ENCODE data around the gene FLYWCH1.
A peak's percentile ranks its signal among the peaks of the same experiment; 100 is the strongest.

The FLYWCH1 gene

DNA sequence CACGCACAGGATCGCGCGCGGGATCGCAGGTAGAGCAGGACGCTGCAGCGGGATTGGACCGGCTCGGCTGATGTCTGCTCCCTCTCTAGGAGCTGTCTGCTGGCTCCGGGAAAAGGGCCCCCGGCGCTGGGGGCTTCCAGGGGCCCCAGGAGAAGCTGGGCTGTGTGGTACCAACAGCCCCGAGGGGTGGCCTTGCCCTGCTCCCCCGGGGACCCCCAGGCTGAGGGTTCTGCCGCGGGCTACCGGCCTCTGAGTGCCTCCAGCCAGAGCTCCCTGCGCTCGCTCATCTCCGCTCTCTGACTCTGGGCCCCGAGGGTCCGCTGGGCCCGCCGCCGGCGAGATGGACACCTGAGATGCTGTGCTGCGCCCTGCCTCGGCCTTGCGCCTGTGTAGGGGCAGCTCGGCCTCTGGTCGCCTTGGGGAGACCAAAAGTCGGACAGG lies 56.0 kb downstream of the FLYWCH1 start:
- DNase-seq (ENCODE audit: extremely low read depth in 1 of 2, low read depth in 1 of 2) = no peak

DNA sequence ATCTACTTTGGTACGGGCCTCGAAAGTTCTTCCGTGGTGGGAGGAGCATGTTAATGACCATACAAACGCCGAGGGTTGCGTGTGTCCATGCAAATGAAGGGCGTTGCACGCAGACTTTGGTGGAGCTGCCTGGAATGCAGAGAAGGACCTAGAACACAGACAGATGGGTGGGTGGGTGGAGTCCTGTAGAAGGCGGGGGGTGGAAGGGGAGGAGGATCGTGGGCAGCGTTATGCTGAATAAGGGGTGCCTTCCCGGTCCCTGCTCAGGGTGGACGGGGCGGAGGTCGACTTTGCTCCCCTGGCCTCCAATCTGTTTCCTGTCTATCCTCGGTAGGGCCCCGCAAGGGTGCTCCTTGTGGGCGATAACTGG lies 56.6 kb downstream of the FLYWCH1 start:
- no peak for DNase-seq (ENCODE audit: extremely low read depth in 1 of 2, low read depth in 1 of 2)

DNA sequence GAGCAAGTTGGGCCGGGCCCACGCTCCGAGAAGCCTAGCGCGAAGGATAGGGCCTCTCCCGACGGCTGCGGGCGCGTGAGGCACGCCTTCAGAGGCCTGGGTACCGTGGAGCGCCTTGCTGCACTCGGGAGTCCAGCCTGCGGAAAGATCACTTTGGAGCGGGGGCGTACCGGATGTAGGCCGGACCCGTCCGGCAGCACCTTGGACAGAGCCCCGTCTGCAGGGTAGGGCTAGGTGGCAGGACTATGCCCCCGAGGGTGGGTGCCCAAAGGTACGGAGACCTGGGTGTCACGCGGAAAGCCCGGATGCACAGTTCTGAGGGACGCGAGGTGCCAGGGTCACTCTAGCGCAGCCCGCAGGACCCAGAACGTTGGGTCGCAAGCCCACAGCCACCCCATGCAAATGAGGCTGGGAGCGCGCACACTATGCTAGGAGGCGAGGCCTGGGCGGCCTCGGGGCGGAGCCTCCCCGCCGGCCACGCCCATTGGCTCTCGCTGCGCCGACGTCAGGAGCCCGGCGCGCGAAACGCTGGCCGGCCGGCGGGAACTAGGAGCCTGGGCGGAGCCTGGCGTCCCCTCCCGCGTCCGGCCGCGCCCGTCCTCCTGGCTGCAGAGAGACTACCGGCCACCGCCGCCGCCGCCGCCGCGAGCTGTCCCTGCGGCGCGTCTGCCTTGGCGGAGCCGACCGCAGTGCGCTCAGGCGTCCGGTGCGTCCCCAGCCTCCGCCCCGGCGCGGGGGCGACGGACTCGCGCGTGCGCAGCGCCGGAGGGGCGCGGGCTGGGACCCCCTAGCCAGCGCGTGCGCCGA lies 57.2 kb downstream of the FLYWCH1 start, which contains the start of gene PAQR4:
Gene PAQR4, plus strand, starts transcription at position 611 of the 807 bp plus-strand sequence. CDS start 327 bp downstream, outside the sequence.
- DNase-seq (ENCODE audit: extremely low read depth in 1 of 2, low read depth in 1 of 2) = peak in 1 of 2 donors; percentile 65

DNA sequence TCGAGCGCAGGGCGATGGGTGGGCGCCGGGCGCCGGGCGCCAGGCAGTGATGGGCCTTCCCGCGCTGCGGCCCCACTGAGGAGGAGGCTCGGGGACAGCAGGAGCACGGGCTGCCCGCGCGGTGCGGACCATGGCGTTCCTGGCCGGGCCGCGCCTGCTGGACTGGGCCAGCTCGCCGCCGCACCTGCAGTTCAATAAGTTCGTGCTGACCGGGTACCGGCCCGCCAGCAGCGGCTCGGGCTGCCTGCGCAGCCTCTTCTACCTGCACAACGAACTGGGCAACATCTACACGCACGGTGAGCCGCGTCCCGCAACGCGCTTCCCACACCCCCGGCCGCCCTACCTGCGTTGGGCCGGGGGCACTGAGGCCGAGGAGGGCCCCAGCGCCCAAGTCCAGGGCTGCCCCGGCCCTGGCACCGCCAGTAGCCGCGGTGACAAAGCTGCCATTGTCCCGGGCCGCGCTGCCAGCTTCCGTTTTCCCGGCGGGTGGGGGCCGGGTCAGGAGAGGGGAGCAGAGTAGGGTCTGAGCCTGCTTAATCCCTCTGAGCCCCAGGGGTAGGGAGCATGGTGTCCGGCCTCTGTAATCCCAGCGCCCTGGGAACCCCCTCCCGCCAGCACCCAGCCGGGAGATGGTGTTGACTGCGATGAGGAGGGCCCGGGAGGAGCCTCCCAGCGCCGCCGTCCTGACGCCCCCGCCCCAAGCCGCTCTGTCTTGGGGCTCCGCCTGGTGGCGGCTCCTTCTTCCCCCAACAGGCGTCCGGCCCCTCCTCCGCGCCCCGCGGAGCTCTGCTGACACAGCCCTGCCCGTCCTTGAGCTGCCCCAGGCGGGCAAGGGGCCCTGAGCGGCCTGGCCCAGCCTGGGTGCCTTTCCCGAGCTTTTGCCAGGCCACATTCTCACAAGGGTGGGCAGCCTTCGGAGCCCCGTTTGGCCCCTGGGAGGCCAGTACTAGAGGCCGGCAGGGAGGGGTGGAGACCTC lies 58.1 kb downstream of the FLYWCH1 start:
- peak in 1 of 2 donors; percentile 42 for DNase-seq (ENCODE audit: extremely low read depth in 1 of 2, low read depth in 1 of 2)

DNA sequence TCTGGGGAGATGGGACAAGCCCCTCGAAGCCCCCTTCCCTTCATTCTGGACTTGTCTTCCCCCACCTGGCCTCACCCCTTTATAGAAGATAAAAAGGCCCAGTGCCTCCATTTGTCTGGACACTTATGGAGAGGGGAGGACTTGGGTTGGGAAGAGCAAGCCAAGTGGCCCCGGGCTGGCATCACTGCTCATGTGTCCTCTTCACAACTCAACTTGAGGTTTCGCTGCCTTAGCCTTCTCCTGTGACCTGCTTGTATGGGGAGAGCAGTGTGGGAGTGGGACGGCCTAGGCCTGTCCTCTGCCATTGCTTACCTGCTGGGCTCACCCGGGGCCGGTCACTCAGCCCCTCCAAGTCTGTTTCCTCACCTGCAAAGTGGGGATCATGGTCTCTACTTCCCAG lies 58.8 kb downstream of the FLYWCH1 start:
- no peak for DNase-seq (ENCODE audit: extremely low read depth in 1 of 2, low read depth in 1 of 2)

DNA sequence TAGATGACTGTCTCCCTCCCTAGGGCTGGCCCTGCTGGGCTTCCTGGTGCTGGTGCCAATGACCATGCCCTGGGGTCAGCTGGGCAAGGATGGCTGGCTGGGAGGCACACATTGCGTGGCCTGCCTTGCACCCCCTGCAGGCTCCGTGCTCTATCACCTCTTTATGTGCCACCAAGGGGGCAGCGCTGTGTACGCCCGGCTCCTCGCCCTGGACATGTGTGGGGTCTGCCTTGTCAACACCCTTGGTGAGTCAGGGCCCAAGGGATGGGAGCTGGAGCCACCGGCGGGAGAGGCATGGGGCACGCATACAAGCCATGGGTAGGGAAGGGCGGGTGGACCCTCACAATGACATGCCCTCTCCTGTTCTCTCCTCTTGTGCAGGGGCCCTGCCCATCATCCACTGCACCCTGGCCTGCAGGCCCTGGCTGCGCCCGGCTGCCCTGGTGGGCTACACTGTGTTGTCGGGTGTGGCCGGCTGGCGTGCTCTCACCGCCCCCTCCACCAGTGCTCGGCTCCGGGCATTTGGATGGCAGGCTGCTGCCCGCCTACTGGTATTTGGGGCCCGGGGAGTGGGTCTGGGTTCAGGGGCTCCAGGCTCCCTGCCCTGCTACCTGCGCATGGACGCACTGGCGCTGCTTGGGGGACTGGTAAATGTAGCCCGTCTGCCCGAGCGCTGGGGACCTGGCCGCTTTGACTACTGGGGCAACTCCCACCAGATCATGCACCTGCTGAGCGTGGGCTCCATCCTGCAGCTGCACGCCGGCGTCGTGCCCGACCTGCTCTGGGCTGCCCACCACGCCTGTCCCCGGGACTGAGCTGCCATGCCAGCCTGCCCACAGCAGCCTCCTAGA lies 59.6 kb downstream of the FLYWCH1 start:
- no peak for DNase-seq (ENCODE audit: extremely low read depth in 1 of 2, low read depth in 1 of 2)

DNA sequence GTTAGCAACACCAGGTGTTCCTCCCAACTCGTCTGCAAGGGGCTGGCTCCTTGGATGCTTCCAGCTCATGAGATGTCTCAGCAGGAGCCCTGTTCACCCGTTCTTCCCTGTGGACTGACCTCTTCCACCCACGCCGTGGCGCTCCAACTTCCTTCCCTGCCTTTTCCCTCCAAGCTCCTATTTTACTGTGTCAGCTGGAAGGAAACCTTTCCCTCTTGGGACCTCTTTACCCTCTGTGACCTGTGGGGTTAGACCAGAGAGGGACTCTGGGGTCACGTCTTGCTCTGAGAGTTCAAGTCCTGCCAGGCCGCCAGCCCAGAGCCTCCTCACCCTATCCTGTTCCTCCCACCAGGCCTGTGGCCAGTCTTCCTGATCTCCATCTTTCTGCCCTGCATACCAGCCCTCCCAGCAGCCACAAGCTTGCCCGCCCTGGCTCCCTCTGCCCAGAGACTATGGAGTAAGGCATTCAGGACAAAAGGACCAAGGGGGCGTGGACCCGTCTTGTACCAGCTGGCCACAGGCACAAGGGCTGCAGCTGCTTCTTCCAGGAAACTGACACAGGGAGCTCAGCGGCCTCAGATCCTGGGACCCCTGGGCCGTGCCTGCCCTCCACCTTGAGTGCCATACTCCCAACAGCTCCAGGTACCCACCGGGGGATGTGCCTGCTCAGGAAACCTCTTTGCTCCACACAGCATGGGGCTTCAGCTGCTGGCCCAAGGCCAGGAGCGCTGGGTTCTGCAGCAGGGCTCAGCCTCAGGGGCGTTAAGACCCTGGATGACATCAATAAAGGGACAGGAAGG lies 60.5 kb downstream of the FLYWCH1 start:
- DNase-seq (ENCODE audit: extremely low read depth in 1 of 2, low read depth in 1 of 2) = no peak

DNA sequence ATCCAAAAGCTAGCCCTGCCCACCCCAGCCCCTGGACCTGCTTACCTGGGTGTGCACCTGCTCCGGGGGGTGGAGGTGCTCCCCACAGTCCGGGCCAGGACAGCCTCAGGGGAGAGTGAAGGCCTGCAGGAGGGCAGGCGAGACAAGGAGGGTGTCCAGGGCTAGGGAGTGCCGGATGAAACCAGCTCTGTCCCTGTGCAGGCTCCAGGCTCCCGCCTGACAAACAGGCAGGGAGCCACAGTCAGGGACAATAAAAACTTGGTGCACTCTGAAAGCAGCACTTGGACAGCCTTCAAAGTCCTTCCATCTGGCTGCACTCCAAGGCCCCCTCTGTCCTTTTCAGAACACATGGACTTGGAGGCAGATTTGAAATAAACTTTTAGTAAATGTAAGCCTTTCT lies 61.4 kb downstream of the FLYWCH1 start:
- DNase-seq (ENCODE audit: extremely low read depth in 1 of 2, low read depth in 1 of 2) = no peak

DNA sequence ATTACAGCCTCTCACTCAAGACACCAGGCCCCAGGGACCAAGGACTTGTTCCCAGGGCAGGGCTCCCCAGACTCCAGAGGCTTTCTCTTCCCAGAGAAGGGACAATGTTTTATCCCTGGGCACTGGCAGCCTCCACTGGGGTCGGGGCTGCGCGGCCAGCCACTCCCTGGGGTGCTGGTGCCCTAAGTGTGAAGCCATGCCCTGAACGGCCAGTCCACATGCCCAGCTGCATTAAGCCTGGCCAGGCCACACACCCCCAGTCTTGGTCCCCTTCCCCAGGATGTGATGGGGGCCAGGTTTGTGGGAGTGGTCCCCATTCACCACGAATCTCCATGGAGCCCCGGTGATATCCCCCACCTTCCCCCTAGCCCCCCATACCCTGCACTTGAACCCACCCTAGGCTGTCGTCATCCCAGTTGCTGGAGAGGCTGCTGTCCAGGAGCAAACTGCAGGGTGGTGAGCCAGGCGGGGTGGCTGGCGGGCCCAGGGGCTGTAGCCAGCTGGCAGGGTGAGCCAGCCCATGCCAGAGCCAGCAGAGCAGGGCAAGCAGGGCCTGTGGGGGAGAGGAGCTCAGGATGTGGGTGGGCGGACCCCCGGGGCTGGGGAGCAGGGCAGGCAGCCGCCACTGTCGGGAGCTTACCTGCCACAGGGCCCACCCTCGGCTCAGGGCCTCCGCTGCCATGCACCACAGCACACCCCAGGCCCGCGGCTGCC lies 62.0 kb downstream of the FLYWCH1 start:
- no peak for DNase-seq (ENCODE audit: extremely low read depth in 1 of 2, low read depth in 1 of 2)

DNA sequence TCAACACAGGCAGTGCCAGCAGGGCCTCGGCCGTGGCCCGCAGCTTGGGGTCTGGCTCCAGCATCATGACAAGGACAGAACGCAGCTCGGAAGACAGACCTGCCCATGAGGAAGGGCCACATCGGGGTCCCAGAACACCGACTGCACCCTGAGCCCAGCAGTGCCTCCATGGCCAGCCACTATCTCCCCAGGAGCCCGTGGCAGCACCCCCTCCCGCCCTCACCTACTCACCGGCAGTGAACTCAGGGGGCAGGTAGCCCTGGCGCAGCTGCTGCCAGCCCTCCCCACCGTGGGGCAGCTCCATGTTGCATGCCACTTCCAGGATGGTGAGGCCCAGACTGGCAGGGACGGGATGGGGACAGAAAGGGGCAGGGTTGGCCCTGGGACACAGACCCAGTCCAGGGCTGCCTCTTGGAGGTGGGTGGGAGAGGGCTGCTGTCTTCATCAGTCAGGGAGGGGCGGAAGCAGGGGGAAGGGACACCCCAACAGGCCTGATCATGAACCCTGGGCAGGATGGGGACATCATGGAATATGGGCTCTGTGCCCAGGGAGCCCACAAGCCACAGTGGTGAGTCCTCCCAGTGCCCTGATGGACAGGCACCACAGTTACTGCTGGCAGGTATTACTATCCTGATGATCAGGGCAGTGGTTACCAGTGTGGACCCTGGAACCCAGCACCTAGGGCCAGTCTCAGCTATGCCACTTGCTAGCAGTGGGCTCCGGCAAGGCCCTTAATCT lies 62.8 kb downstream of the FLYWCH1 start:
- DNase-seq (ENCODE audit: extremely low read depth in 1 of 2, low read depth in 1 of 2) = no peak

DNA sequence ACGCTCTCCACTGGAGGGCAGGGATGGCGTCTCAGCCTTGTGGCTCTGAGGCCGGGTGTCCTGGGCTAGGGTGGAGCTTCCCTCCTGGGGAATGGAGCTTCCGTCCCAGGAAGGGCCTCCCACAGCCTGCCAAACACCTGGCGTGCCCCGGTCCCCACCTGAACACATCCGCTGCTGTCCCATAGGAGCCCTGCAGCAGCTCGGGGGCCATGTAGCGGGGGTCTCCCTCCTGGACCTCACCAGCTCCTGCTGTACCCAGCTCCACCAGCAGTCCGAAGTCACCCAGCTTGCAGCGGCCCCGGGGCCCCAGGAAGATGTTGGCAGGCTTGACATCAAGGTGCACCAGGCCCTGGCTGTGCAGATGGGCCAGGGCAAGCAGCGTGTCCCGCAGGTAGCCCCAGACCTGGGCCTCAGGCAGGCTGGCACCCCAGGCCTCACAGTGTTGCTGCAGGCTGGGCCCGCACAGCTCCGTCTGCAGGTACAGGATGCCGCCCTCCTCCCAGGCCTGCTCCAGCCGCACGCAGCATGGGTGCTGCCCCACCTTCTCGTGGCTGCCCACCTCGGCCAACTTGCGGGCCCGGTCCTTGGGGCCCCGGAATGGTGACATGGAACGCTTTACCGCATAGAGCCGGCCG lies 63.5 kb downstream of the FLYWCH1 start:
- DNase-seq (ENCODE audit: extremely low read depth in 1 of 2, low read depth in 1 of 2) = no peak

DNA sequence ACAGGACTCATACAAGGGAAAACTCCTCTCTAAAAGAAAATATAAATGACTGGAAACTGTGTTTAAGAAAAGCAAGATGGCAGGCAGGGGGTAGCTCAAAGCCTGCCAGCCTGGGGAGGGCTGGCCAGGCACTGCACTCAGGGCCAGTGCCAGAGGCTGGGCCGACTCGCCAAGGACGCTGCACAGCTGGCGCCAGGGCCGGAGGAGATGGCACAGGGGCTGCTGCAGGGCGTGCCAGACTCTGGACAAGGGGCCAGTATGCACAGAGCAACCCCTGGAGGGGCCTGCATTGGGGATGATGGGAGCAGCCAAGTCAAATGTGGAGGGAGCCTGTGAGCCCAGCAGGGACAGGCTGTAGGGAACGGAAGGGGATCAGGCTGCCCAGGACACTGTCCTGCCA lies 64.5 kb downstream of the FLYWCH1 start:
- DNase-seq (ENCODE audit: extremely low read depth in 1 of 2, low read depth in 1 of 2) = no peak

DNA sequence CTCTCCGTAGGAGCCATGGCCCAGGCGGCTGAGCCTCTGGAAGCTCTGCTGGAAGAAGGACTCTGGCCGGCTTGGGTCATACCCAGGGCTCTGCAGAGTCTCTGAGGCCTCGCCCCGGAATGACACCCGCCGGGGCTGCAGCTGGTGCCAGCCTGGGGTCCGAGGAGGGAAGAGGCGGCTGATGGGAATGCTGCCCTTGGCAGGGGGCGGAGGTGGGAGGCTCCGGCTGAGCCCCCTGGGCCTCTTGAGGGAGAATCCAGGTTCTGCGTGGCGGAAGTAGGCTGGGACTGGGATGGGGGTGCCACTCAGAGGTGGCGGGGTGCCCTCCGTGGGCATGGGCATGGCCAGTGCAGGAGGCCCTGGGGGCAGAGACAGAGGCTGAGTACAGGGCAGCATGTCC lies 64.9 kb downstream of the FLYWCH1 start:
- no peak for DNase-seq (ENCODE audit: extremely low read depth in 1 of 2, low read depth in 1 of 2)

DNA sequence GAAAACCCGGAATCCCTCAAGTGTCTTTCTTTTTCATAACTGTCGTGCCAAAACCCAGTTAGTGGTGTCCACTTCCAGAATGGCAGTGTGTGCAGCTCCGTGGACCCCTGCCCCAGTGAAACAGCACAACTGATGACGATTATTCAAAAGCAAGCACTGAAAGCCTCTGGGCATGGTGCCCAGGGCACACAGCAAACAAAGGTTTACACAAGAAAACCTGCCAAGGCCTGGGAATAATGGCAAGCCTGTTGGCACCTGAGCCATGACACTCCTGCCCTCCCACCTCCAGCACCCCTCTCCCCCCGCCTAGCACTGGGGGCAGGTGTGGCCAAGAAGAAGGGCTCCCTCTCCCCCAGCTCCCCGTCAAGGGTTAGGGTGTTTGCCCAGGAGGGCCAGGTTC lies 65.7 kb downstream of the FLYWCH1 start:
- DNase-seq (ENCODE audit: extremely low read depth in 1 of 2, low read depth in 1 of 2) = no peak

DNA sequence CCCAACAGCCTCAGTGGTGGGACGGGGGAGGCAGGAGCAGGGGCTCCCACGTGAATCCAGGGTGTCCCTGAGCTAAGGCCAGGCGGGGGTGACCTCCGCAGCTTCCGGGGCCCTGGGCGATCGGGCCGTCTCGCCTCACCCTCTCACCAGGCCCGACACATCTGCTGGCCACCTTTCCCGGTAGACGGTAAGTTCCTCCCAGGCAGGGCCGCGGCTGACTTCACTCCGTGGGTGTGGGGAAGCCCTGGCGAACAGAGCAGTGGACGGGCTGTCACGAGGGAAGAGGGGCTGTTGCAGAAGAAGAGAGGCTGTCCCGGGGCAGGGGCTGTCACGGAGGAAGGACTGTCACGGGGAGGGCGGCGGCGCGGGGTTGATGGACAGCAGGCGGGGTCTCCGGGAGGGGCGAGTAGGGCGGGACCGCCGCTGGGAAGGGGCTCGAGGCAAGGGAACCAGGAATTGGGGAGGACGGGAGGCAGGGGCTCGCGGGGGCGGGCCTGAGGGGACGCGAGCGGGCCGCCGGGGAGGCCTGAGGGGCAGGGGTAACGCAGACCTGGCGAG lies 68.0 kb downstream of the FLYWCH1 start:
- DNase-seq (ENCODE audit: extremely low read depth in 1 of 2, low read depth in 1 of 2) = no peak

DNA sequence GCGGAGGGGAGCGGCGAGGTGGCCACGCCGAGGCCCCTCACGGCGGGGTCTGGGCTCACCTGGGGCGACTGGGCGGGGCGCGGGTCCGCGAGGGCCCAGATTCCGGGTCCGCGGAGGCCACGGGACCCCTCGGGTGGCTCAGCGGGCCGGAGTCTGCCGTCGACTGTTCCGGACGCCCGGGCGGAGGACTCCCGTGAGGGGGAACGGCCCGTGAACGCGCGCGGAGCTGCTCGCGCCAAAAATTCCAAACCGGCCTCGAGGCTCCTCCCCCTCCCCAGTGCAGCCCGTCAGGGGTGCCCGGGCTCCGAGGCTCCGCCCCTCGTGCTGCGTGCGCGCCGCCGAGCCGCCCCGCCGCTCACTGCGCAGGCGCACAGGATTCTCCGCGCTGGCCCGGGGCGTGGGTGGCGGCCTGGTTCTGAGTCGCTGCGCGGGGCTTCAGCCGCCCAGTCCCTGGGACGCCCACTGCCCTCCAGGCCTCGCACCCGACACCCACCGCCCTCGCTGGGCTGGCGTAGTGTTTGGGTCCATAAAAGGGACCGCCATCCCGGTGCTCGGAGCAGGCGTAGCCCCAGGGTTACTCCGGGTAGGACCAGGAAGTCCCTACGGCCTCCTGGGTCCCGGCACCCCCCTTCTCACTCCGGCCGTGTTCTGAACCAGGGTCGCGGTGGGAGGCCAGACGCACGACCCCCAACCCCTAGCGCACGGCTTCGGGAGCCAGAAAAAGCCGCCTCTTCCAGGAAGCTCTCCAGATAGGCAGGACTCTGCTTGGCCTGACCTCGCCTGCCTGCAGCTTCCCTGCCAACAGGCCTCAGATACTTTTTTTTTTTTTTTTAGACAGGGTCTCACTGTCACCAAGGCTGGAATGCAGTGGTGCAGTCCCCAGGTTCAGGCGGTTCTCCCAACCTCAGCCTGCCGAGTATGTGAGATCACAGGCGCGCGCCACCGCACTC lies 68.8 kb downstream of the FLYWCH1 start, which contains the start of gene PKMYT1:
Gene PKMYT1, minus strand, starts transcription at position 220 of the 950 bp plus-strand sequence. CDS start 789 bp downstream, outside the sequence.
- DNase-seq (ENCODE audit: extremely low read depth in 1 of 2, low read depth in 1 of 2) = peak; percentile 79 to 93

Measured in activated CD8-positive, alpha-beta memory T cell treated with anti-CD3 and anti-CD28 coated beads for 1 hour (primary cell).